GM19452 (cell line): Measurements from ENCODE around the gene SLC51B.
"Not testable (repeated sequence)": the region's sequence is repeated elsewhere in the genome, so short reads cannot be mapped to it uniquely, and the experiment has no call there.

Experiments
- ATAC-seq: cut with Tn5 transposase; IDR thresholded peaks from one replicate; pipeline ENCODE4 v1.9.1; 2021; ENCODE audit not compliant: unreplicated experiment

The SLC51B gene

GRCh38 chr15:65040461-65040860 is 4.7 kb upstream of the SLC51B start:
- no peak for ATAC-seq

DNA sequence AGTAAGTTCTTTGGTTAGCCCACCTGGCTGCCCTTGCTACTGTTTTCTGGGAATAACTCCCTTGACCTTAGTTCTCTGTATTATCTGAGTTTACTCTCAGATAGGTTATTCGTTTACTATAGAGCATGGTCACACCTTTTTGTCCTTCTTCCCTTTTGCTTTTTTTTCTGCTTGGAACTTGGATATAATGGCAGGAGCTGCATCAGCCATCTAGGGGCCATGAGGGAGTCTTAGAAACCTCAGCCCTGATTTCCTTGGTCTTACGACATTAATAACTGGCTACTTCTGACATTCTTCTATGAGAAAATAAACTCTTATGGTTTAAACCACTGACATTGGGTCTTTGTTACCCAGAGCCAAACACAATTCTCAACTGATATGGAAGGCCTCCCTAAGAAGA is 3.4 kb upstream of the SLC51B start:
- ATAC-seq = no peak

DNA sequence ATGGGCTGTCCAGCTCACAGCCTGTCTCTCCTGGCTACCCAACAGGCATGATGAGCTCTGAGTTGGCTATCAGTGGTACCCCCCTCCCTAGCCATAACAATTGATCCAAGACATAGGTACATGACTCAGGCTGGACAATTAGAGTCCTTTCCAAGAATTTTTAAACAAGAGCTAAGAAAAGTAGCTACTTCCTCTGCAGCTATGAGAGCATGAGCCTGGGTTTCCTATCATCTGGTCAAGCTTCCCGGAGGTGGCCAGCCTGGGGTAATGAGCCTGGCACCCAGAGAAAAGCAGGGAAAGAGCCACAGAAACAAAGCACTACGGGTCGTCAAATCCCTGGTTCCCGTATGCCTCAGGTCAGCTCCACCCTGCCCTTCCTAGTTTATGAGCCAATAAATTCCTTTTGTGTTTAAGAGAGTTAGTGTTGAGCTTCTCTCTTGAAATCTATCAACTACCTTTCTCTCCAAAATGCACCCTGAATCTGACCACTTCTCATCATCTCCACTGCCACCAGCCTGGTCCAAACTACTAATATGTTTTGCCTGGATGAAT is 2.3 kb upstream of the SLC51B start:
- no peak for ATAC-seq

- ATAC-seq = not testable (repeated sequence)
Measured at GRCh38 chr15:65044218-65044617, 969 bp upstream of the SLC51B start.

GRCh38 chr15:65048241-65048640 is 3.1 kb downstream of the SLC51B start:
- no peak for ATAC-seq

DNA sequence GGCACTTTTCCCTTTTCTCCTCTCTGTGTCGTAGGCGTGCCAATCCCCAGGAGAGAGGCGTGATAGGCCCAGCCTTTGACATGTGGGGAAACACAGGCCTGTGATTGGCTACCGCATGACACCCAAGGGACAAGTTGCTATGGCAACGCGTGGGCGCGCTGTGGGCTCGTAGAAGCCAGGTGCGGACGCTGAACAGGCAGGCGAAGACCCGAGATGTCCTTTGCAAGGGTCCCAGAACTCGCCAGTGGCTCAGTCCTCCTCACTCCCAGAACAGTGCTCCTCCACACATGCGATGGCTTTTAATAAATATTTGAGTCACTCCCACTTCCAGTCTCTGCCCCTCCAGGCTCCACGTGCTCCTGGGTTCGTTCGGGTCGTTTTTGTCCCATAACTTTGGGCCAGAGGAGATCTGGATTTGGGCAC is 4.2 kb downstream of the SLC51B start:
- ATAC-seq = peak; percentile 91

- ATAC-seq = no peak
Measured at GRCh38 chr15:65050270-65050669, 5.1 kb downstream of the SLC51B start.

- ATAC-seq = no peak
Measured at GRCh38 chr15:65051266-65051665, 6.1 kb downstream of the SLC51B start.

- no peak for ATAC-seq
Measured at GRCh38 chr15:65052956-65053355, 7.8 kb downstream of the SLC51B start.

DNA sequence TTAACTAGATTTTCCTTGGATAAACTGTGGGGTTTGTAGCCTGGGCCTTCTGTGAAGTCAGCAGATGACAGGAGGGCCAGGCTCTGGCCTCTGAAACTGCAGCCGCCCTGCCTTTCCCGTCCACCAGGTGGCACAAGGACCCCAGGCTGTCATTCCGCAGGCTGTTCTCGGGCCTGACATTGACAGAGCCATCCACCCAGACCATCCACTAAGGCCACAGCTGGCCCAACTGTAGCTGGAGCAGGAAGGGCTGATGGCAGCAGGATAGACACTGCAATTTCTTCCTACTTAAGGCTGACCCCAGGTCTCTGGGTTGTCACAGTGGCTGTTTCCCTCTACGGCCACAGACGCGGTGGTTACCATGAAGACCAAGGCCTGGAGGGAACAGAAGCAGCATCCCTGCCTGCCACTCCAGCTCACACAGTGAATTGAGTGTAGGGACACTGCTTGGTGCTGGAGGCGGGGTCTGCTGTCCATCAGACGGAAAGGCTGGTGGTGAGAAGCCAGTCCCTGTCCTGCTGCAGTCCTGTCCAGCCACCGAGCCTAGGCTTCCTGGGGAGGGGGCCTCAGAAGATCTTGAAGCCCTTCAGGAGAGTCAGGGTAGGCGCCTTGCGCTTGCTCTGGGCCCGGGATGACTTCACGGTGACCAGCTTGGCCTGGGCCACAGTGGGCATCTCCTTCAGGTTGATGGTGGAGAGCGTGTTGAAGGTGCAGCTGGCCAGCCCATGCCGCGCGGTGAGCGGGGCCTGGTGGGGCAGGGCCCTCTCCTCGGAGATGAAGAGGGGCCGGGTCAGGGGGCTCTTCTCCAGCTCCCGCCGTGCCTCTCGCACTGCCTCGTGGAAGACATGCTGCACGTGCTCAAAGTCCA is 9.4 kb downstream of the SLC51B start:
- no peak for ATAC-seq

DNA sequence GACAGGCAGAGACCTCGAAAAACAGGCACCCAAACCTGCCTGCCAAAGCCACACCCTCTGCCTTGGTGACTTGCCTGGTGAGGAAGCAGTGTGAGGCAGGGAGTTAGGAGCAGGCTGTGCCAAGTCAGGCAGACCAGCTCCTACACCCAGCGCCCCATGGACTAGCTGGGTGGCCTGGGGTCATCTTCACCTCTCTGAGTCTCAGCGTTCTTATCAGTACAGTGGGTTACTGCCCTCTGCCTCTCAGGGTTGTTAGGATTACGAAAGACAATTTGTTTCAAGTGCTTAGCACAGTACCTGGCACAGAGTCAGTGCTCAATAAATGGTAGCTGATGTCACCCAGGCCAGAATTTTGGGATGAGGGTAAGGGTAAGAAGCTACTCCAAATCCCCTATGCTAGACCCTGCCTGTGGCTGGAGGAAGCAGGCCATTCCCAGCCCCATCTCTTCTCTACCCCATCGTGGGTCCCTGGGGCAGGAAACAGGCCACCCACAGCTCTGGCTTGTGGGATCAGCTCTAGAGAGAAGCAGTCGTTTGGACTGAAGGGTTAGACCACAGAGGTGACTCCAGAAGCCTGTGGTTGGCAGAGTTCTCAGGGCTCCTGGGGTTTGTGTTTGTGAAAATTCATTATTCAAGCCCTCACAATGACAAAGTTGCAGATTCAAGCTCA is 10.1 kb downstream of the SLC51B start:
- ATAC-seq = no peak

DNA sequence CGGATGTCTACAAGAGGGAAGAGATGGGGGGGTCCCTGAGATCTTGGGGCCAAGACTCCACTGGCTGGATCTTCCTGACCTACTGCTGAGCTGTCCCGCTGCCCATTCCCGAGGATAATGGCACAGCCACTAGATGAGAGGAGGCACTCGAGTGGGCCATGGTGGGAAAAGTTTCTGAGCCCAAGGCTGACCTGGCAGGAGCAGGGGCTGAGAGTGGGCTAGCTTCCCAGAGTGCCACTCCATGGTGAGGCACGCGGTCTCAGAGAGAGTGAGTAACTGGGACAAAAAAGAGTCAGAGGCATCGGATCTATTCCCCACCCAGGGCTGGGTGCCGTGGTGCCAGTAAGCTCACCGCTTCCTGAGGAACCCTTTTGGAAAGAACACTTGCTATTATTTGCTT is 10.9 kb downstream of the SLC51B start:
- no peak for ATAC-seq

DNA sequence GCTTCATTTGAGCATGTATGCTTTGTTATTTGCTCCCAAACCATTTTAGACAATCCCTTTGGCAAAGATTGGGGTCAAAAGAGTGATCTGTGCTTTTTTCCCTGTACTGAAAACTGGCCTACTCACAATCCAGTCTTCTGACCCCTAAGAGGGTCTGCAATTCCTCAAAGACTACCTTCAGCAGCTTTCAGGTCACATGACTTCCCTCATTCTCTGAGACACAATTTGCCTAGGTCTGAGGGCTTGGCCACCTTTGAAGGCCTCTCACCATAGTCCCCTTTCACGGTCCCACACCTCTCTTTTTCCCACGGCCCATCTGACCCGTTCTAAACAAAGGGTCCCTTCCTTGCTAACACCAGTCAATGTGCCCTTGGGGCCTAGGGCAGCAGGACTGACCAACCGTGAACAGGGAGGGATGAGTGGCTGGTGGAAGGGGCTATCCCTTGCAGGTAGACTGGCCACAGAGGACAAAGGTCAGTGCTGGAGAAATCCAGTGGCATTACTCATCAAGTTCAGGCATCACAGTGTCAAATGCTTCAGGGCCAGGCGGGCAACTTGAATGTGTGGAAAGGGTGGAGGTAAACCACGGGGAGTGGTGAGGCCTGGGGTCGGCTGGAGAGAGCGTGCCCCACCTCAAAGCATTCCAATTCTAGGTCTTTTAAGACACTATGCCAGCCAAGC is 11.8 kb downstream of the SLC51B start:
- no peak for ATAC-seq

DNA sequence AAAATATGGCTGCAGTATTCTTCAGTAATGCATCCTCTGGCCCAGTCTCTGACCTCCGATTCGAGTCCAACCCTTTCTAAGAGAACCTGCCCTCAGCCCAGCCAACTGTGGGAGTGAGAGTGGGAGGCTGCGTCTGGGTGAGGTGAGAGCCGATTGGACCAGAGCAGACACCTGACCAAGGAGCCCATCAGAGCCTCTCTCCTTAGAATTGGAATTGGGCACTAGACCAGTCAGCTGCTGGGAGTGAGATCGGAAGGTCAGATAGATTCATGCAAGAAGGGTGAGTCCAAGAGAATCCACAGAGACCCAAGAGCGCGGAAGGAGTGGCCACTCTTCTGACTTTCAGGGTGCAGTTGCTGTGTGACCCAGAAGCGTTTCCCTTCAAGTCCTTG is 12.4 kb downstream of the SLC51B start:
- ATAC-seq = no peak

- no peak for ATAC-seq
Measured at GRCh38 chr15:65058394-65059368, 13.5 kb downstream of the SLC51B start.

DNA sequence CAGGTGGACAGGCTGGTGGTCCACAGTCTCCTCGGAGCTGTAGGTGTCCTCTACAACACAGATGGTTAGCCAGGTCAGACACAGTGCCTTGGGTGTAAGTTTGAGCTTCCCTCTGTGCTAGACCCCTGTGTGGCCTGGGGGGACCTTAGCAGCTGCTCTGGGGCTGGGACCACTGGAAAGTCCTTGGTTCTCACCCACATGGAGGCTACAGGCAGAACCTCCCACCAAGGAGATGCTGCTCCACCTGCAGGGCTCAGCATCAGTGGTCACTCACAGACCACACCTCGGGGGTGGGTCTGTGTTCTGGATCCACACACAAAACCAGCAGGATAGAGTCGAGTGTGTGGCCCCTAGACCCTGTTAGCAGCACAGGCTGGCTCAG is 14.2 kb downstream of the SLC51B start:
- ATAC-seq = no peak

DNA sequence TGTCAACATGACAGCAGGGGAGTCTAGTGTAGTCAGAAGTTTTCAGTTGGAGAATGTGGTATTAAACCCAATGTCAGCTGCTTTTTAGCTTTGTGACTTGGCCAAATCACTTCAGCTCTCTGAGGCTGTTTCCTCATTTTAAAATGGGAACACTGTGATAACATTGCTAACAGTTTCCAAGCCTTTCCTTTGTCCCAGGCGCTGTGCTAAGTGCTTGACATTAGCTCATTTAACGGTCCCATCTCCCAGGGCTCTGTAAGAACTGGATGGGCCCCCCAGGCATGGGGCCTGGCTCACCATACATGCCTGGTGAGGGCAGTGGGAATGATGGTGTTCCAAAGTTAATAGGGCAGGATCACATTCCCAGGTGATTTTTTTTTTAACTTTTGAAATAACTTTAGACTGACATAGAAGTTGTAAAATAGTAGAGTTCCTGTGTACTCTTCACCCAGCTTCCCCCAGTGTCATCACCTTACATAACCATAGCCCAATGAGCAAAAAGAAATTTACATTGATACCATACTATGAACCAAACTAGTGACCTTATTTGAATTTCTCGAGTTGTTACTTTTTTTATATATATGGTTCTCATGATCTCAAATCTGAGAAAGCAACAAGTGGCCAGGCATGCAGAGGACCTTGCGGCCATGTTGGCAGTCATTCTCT is 14.9 kb downstream of the SLC51B start:
- ATAC-seq = no peak

DNA sequence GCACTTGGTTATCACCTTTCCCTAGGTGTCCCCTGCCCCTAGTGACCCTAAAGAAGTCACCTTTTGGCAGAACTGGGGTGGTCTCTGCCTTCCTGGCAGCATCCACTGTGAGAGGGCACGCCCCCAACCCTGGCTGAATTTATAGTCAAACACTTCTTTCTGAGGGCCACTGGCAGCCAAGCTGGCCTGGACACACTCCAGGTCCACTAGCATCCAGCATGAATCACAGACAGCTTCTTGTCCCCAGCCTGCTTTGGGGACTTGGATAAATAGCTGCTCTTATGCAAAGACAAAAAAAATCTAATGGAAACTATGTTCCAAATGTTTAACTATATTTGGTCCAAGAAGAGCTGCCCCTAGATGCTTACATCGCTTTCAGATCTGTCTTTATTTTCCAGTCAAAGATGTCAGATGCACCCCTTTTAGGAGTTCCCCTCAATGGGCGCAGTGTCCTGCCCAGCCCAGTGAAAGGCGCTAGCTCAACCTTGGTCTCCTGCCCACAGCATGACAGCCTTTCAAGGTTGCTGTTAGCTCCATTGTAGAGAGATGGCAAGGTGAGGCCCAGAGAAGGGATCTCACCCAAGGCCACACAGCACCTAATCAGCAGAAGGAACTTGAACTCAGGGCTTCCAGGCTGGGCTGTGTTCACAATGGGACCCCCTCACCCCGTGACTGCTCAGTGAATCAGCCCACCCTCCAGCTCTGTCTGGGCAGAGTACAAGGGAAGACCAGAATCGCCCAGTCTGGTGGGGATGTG is 15.6 kb downstream of the SLC51B start:
- no peak for ATAC-seq

DNA sequence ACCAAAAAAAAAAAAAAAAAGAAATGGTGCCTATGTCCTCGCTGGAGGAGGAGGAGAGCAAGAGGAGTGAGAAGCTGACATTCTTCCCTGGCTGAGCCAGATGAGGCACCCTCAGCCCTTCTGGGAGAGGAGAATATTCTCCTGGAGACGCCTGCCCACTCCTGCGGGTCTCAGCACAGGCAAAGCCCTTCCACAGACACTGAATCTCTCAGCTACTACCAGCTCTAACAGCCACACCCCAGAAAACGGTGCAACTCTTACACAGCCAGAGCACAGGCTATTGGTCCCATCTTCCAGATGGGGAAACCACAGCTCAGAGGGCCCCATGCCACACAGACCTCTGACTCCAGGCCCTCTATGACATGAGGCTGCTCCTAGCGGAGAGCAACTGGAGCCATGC is 16.9 kb downstream of the SLC51B start:
- ATAC-seq = no peak
